Measurements from ENCODE around the gene SEMA4C. TPM values are rescaled to one million over a fixed set of nuclear protein-coding genes. Genes with fewer than 3 reads are reported as not detected.
"Not testable (repeated sequence)": the region's sequence is repeated elsewhere in the genome, so short reads cannot be mapped to it uniquely, and the experiment has no call there.

SEMA4C gene
- total RNA-seq, 1 donor from 2014 or later = 42.3 TPM

DNA sequence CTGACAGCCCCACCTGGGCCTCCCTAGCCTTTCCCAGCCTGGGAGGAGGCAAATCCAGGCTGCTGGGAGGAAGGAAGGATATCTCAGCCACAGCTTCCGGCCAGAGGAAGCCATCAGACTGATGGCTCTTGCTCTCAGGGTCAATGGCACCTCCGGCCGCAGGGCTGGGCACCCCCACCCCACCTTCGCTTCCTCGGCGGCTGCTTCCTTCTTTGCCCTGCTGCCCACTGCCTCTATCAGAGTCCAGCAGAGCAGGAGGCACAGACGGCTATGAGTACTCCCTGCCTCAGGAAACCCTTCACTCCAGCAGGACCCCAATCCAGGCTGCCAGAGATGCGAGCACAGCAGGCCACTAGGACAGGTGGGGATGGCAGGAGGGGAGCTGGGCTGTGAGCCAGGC lies 3.3 kb downstream of the SEMA4C start:
- DNase-seq (ENCODE audit: low spot score) = no peak

- no peak for DNase-seq (ENCODE audit: low spot score)
These were observed 3.7 kb downstream of the SEMA4C start for GRCh38 chr2:96866149-96866548.

DNA sequence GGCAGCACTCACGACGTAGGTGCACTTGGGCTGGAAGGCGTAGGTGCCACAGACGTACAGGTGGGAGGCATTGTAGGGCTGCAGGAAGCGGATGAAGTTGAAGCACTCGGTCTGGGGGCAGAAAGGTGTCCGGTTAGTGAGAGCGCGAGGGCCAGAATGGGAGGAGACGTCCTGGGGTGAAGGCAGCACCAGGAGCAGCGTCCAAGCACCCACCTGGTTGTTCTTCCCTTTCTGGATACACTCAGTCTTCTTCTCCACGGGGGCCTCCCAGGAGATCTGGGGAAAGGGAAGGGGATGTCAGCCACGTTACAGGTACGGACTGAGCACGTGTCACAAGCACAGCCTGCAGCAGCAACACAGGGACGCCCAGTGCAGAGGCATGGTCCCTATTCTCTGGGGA lies 4.2 kb downstream of the SEMA4C start:
- no peak for DNase-seq (ENCODE audit: low spot score)

DNA sequence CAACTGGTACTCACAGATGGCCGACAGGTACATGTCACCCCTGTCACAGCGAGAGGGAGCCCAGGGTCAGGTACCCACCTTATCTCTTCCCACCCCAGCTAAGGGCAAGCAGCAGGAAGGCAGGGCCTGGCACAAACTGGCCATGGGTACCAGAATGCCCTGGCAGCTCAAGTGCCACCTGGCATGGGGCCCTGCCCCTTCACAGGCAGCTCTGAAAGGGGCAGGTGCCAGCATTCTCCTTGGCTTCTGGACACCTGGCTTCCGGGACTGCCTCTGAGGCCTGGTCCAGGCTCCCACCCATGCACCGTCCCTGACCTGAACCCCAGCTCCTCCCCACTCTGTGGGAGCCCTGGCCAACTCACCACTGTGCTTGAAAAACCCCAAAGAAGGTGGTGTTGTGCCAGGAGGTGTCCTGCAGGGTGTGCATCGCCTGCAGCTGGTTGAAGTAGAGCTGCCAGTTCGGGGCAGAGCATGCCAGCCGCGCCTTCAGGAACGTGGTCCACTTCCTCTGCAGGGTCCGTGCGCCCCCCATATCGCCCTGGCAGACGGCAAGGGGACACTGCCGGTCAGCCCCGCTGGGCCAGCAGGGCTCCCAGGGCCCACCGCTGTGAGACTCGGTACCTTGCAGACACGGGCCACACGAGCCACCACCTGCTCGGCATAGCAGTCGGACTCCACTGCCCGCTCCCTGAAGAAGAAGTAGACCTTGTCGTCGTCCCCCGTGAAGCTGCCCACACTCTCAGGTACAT lies 5.4 kb downstream of the SEMA4C start:
- DNase-seq (ENCODE audit: low spot score) = no peak

DNA sequence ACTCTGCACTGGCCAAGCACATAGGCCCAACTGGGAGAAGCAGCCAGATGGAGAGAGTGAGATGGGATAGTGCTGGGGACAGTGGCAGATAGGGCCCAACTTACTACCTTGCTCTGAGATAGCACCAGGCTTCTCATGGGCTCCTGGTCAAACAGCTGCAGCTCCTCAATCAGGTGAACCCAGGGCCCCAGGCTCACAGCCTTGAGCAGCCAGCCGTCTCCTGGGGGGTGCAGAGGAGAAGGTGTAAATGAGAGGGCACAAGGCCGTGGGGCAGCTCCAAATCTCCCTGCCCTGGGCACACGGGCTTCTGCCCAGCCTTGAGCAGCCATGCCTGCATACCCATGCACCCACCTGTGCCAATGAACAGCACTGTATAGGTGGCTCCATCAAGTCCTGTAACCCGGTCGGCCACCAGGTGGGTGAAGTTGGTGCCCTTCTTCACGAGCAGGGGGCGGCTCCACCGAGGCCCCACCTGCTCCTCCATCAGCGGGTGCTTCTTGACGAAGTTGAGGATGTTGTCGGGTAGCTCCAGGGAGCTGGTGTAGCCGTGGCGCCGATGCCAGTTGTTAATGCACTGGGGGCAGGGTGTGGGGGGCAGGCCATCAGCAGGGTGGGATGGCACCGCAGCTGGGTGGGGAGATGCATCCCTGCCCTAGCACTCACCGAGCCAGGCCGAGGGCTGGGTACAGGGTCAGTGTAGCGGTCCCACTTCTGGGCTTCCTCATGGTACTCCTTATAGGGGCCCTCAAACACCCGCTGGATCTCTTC lies 6.1 kb downstream of the SEMA4C start:
- no peak for DNase-seq (ENCODE audit: low spot score)

DNA sequence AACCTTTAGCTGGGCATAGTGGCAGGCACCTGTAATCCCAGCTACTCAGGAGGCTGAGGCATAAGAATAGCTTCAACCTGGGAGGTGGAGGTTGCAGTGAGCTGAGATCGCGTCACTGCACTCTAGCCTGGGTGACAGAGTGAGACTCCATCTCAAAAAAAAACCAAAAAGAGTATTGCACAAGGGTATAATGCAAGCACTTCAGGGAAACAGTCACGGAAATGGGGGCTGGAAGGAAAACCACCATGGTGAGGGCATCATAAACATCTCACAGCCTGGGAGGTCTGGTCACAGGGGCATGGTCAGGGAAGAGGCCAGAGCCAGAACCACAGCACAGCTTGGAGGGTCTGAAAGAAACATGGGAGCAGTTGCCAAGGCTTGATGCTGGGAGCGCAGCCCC lies 6.8 kb downstream of the SEMA4C start:
- not testable (repeated sequence) for DNase-seq (ENCODE audit: low spot score)

GRCh38 chr2:96861074-96861473 lies 8.8 kb downstream of the SEMA4C start:
- no peak for DNase-seq (ENCODE audit: low spot score)

GRCh38 chr2:96860065-96861029 lies 9.5 kb downstream of the SEMA4C start:
- DNase-seq (ENCODE audit: low spot score) = no peak

DNA sequence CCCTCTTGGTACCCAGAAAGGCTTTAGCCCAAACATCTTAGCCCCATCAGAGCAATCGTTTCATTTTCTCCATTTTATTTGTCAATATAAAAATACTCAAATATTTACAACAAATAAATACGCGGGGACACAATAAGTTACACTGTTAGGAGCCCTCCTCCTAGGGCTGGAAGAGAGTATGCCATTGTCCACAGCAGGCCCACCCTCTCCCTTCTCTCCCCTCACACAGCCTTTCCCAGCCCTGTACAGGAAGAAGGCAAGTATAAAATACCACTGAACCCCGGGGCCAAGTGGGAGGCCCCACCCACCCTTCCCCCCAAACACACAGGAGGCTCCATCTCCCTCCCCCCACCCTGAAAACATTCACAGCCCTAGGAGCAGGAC lies 10.2 kb downstream of the SEMA4C start:
- DNase-seq (ENCODE audit: low spot score) = no peak

GRCh38 chr2:96859099-96859649 lies 10.7 kb downstream of the SEMA4C start:
- DNase-seq (ENCODE audit: low spot score) = no peak

- DNase-seq (ENCODE audit: low spot score) = peak; percentile 99
These were observed 12.1 kb downstream of the SEMA4C start, which contains the start of gene ANKRD39 for GRCh38 chr2:96857667-96858372. TSS of gene ANKRD39 (minus strand) at chr2:96858016. CDS start at chr2:96857987, 29 bp downstream.

- no peak for DNase-seq (ENCODE audit: low spot score)
These were observed 12.9 kb downstream of the SEMA4C start for GRCh38 chr2:96856776-96857666.

DNA sequence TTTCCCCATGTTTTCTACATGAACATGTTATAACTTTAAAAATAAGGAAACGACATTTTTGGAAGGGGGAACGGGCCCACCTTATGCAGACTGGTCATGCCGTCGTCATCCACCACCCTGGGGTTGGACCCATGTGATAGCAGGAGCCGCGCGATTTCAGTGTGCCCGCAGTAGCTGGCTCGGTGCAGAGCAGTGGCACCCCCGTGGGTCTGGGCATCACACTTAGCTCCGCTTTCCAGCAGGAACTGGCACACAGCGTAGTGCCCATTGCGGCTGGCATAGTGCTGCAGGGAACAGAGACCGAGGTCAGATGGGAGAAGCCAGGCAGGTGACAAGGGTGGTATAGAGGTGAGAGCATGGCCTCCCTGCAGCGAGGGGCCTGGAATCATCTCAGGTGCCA lies 16.6 kb downstream of the SEMA4C start:
- no peak for DNase-seq (ENCODE audit: low spot score)

DNA sequence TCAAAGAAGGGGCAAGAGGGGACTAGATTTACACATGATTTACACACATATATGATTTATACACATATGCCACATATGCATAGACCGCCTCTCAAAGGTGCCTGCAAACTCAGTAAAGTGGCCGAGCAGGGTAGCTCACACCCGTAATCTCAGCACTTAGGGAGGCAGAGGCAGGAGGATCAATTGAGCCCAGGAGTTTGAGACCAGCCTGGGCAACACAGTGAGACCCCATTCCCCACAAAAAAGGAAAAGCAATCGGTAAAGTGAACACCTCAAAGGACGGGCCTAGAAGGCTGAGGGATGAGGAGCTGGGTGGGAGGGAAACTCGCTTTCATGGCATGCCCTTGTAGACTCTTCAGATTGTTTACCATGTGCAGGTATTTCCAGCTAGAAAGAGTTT lies 17.2 kb downstream of the SEMA4C start:
- no peak for DNase-seq (ENCODE audit: low spot score)

- DNase-seq (ENCODE audit: low spot score) = no peak
These were observed 21.6 kb downstream of the SEMA4C start for GRCh38 chr2:96848264-96848663.

DNA sequence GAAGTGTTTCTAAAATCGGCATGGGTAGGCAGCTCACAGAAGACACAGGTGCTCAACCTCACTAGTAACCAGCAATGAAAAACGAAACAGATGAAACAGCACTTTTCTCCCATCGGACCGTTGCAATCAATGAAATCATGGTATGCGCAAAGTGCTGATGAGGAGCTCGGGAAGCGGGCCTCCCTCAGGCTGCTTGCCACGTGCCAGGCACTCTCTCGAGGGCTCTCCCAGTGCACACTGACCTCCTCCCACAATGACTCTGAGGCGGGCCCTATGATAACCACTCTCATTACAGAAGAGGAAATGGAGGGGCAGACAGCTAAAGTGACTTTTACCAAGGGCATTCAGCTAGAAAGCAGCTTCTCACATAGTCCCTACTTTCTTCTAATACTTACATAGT lies 22.3 kb downstream of the SEMA4C start:
- no peak for DNase-seq (ENCODE audit: low spot score)

GRCh38 chr2:96846825-96847224 lies 23.1 kb downstream of the SEMA4C start:
- no peak for DNase-seq (ENCODE audit: low spot score)

DNA sequence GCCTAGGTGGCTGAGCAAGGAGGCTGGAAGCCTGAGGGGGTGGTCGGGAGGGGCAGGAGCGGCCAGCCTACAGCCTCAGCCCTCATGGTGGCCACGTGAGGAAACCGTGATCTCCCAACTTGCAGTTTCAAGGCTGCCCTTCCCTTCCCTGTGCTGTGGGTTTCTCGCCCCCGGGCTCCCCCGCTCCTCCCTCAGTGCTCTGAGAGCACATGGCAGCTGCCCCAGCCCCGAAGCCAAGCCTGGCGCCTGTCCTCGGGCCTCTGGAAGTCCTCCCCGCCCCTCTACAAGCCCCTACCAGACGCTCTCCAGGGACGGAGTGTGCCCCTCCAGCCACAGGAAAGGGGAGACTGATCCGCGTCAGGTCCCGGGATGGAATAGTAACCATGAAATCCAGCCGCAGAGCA lies 25.5 kb downstream of the SEMA4C start:
- DNase-seq (ENCODE audit: low spot score) = no peak

DNA sequence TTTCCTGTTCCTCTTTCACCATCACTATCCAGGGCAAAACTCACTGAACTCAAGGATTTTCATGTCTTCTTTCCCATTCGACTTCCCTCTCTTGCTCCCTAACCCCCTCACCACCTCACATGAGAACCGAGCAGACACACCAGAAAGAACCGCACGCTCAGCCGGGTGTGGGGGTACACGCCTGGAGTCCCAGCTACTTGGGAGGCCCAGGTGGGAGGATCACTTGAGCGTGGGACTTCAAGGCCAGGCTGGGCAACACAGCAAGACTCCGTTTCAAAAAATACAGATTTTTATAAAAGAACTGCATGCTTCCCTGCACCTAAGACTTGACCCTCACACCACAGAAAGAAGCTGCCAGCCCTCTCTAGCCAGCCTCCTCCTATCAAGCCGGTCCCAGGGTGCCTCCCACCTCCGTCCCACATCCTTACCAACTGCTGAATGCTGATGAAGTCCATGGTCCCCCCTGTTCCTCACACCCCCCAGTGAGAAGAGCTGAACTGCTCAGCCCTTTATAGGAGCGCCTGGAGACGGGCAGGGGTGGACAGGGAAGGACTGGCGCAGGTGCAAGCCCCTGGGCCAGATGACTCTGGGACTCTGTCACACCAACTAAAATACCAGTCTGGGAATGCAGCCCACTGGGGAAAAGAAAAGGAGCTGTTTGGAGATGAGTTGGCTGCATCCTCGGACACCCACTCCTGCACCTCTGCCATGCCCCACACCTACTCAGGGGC lies 26.2 kb downstream of the SEMA4C start, which contains the start of gene ANKRD23:
TSS of gene ANKRD23 (minus strand) at position 484 of the 731 bp plus-strand sequence. CDS start at position 455, 29 bp downstream.
- no peak for DNase-seq (ENCODE audit: low spot score)
